H1 (cell line): ENCODE measurements around the gene TRIB2. TPM values are rescaled to one million over a fixed set of nuclear protein-coding genes. Genes with fewer than 3 reads are reported as not detected.

Source experiments
- SRF ChIP-seq: IDR thresholded peaks from 2 replicates; pipeline ENCODE4 v1.6.1; 2011; ENCODE audit warnings: mild to moderate bottlenecking, low read depth, low read length, moderate library complexity
- polyA plus RNA-seq, 7 experiments: library from polyadenylated mRNA; depleted of rRNA in 3 of 7; stranded (reverse) in 5 of 7; unstranded in 2 of 7; fragments of >200 nt in 5 of 7; fragments of 200-250 nt in 2 of 7; gene quantifications; 1 replicate in 5 of 7; 2 replicates in 1 of 7; 4 replicates in 1 of 7; pipeline versions ENCODE4 v1.2.1 to v1.2.3, GENCODE V29; 2011 to 2013; ENCODE audit warnings: missing spikeins in 2 of 7, mixed read lengths in 2 of 7
- total RNA-seq: library from RNA; stranded (reverse); fragmentation: NEBNext Ultra II Directional; extraction: Animal tissue kit (Norgen Biotek cat#: 25700); gene quantifications from 2 replicates; pipeline ENCODE4 v1.2.1, GENCODE V29; 2021

Gene TRIB2
- total and polyA plus RNA-seq, 2 of the 8 experiments (the other 6 are each of a cell fraction or from before 2014, with no cell fraction given) = 40.8 to 57.0 TPM

DNA sequence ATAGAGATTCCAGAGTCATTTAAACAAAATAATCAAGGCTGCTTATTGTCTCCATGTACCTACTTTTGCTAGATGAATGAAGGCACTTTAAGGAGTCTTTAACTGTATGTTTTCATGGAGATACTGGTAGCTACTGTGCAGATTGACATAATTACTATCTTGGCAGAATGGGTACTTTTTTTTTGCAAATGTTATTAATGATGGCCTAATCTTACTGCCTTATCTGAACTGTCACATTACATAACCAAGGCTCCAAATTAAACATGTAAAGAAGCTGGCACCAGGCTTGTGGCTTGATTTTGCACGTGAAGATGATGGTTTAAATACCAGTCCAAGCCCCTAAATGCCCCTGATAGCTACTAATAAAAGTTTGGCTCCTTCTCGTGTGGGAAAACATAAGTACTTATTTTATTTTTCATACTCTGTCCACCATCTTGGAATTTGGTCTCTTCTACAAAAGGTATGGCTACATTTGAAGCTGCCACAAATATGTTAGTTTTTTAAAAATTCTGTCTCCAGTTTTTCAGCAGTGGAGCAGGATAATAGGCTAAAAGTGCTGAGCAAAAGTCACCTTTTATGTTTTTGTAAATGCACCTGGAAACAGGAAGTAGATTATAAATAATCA, 4.1 kb downstream of the TRIB2 start (continued):
- no peak for TF ChIP-seq SRF
